Endothelial cell of umbilical vein (primary cell): Measurements from ENCODE around the gene FSTL4. TPM values are rescaled to one million over a fixed set of nuclear protein-coding genes. Genes with fewer than 3 reads are reported as not detected.

ENCODE experiments used
- BruUV-seq: library from RNA; stranded (reverse); fragments of 400-500 nt; replicated peaks from 2 replicates; lab custom pipeline; 2021; lab: Mats Ljungman, UMichigan
- CTCF ChIA-PET: fragments of 300-600, 350-600 bp; sonication (Branson Sonifier 250); formaldehyde crosslinking; loops from one replicate; lab custom pipeline; 2021; ENCODE audit warnings: antibody characterized with exemption, inconsistent platforms; lab: Charles Lee
- POLR2A ChIA-PET: fragments of 300-600, 350-600 bp; sonication (Branson Sonifier 250); formaldehyde crosslinking; loops from one replicate; lab custom pipeline; 2021; ENCODE audit warnings: antibody characterized with exemption, inconsistent platforms; lab: Charles Lee
- DNase-seq: peaks from one replicate; pipeline ENCODE4 v3.0.0-alpha.2; 2011; ENCODE audit warnings: low read depth, low spot score
- FAIRE-seq: peaks from 2 replicates; lab custom pipeline; 2011; peaks lifted over from hg19 to GRCh38; lab: Jason Lieb, UNC
- H2AFZ ChIP-seq: 2 replicates; pipeline ENCODE4 v1.6.0; 2012; ENCODE audit warnings: low read depth, low read length, control low read depth, inconsistent platforms
- H3K27ac ChIP-seq: 2 replicates; pipeline ENCODE4 v1.5.1; 2011; ENCODE audit warnings: low read depth, mild to moderate bottlenecking, control low read depth, low read length, moderate library complexity; ENCODE audit not compliant: insufficient read depth
- H3K27me3 ChIP-seq, 2 experiments: 2 replicates each; pipeline versions ENCODE4 v1.6.0 to v1.6.1; 2011; ENCODE audit warnings: low read length in 2 of 2, mixed read lengths in 1 of 2; ENCODE audit not compliant: control insufficient read depth in 2 of 2, insufficient read depth in 2 of 2
- H3K36me3 ChIP-seq, 2 experiments: 2 replicates in 1 of 2; 3 replicates in 1 of 2; pipeline ENCODE4 v1.5.1; 2011; ENCODE audit warnings: low read length in 2 of 2, mild to moderate bottlenecking in 1 of 2, moderate library complexity in 1 of 2; ENCODE audit not compliant: control insufficient read depth in 2 of 2, insufficient read depth in 2 of 2; ENCODE audit errors: extremely low read depth in 1 of 2
- H3K4me1 ChIP-seq: 3 replicates; pipeline ENCODE4 v1.5.1; 2011; ENCODE audit warnings: mild to moderate bottlenecking, low read length; ENCODE audit not compliant: control insufficient read depth, insufficient read depth; ENCODE audit errors: extremely low read depth
- H3K4me2 ChIP-seq: 2 replicates; pipeline ENCODE4 v1.6.1; 2011; ENCODE audit warnings: low read length, control low read depth, mixed read lengths; ENCODE audit not compliant: insufficient read depth
- H3K4me3 ChIP-seq, 3 experiments: fragments of 200-600 bp in 1 of 3; sonication (generic), shearing (Covaris generic) in 1 of 3; replicated peaks in 1 of 3; 2 replicates each; pipeline ENCODE4 v1.5.1; 2011 to 2016; ENCODE audit warnings: control low read depth in 3 of 3, low read length in 3 of 3, mild to moderate bottlenecking in 2 of 3, inconsistent platforms in 1 of 3, low read depth in 1 of 3, moderate library complexity in 1 of 3; ENCODE audit not compliant: insufficient read depth in 1 of 3
- H3K79me2 ChIP-seq: 2 replicates; pipeline ENCODE4 v1.6.0; 2012; ENCODE audit warnings: low read length, inconsistent platforms; ENCODE audit not compliant: control insufficient read depth, insufficient read depth
- H3K9ac ChIP-seq: replicated peaks from 2 replicates; pipeline ENCODE3; 2011; ENCODE audit warnings: low read length, control low read depth; ENCODE audit not compliant: insufficient read depth; ENCODE audit errors: extremely low read depth
- H3K9me1 ChIP-seq: replicated peaks from 3 replicates; pipeline ENCODE4 v1.6.0; 2011; ENCODE audit warnings: mild to moderate bottlenecking, low read length; ENCODE audit not compliant: control insufficient read depth, insufficient read depth; ENCODE audit errors: extremely low read depth
- H3K9me3 ChIP-seq: replicated peaks from 2 replicates; pipeline ENCODE4 v1.5.1; 2012; ENCODE audit warnings: low read length, inconsistent platforms; ENCODE audit not compliant: control insufficient read depth, insufficient read depth
- H4K20me1 ChIP-seq: replicated peaks from 2 replicates; pipeline ENCODE3; 2011; ENCODE audit warnings: mild to moderate bottlenecking, low read length; ENCODE audit not compliant: control insufficient read depth, insufficient read depth; ENCODE audit errors: extremely low read depth
- CTCF ChIP-seq, 2 donors: IDR thresholded peaks; 1 replicate in 1 of 2; 2 replicates in 1 of 2; pipeline ENCODE4 v1.5.1; 2011; ENCODE audit warnings: low read length in 2 of 2, mild to moderate bottlenecking in 2 of 2, moderate library complexity in 2 of 2, control low read depth in 1 of 2, inconsistent platforms in 1 of 2, low read depth in 1 of 2; ENCODE audit not compliant: insufficient read depth in 1 of 2; ENCODE audit errors: extremely low read depth in 1 of 2
- EZH2 ChIP-seq: IDR thresholded peaks from 2 replicates; pipeline ENCODE4 v1.6.1; 2012; ENCODE audit warnings: borderline replicate concordance, low read depth, mild to moderate bottlenecking, moderate library complexity, low read length, inconsistent platforms; ENCODE audit not compliant: severe bottlenecking
- FOS ChIP-seq: IDR thresholded peaks from 2 replicates; pipeline ENCODE4 v1.6.1; 2011; ENCODE audit warnings: mild to moderate bottlenecking, low read length, moderate library complexity, borderline replicate concordance; ENCODE audit not compliant: insufficient read depth
- GATA2 ChIP-seq: IDR thresholded peaks from 2 replicates; pipeline ENCODE4 v1.7.0; 2011; ENCODE audit warnings: low read depth, mild to moderate bottlenecking, moderate library complexity, mixed read lengths, low read length; ENCODE audit not compliant: insufficient read length, insufficient read depth
- JUN ChIP-seq: IDR thresholded peaks from 2 replicates; pipeline ENCODE4 v1.6.1; 2011; ENCODE audit warnings: borderline replicate concordance, low read depth; ENCODE audit not compliant: insufficient read length, insufficient read depth
- MAX ChIP-seq: IDR thresholded peaks from 2 replicates; pipeline ENCODE4 v1.6.1; 2011; ENCODE audit not compliant: insufficient read depth, insufficient read length
- MYC ChIP-seq: IDR thresholded peaks from one replicate; pipeline ENCODE4 v1.6.1; 2011; ENCODE audit warnings: mild to moderate bottlenecking, low read depth, low read length
- POLR2A ChIP-seq: IDR thresholded peaks from 2 replicates; pipeline ENCODE4 v1.6.1; 2012; ENCODE audit warnings: low read depth, mild to moderate bottlenecking, control low read depth, low read length
- POLR2AphosphoS5 ChIP-seq: IDR thresholded peaks from 2 replicates; pipeline ENCODE4 v1.6.1; 2012; ENCODE audit warnings: low read depth, mild to moderate bottlenecking, control low read depth, low read length, moderate library complexity; ENCODE audit not compliant: insufficient read depth
- dilution Hi-C: fragments of 300-500 bp; cut with MboI; formaldehyde crosslinking; loops from one replicate; pipeline ENCODE4 v1.15.0; 2019; ENCODE audit warnings: low sequenced_read_pairs; ENCODE audit not compliant: extremely low pct_ligation_motif_present
- intact Hi-C: fragments of 100-400 bp; cut with micrococcal nuclease; formaldehyde crosslinking; loops from one replicate; pipeline ENCODE4 v1.10.0; 2022
- polyA plus RNA-seq, 4 experiments: library from polyadenylated mRNA; depleted of rRNA in 3 of 4; stranded (reverse) in 3 of 4; unstranded in 1 of 4; fragments of >200 nt; gene quantifications; 2 replicates each; pipeline versions ENCODE4 v1.2.1 to v1.2.3, GENCODE V29; 2011 to 2012; ENCODE audit warnings: missing spikeins in 1 of 4
- total RNA-seq: library from RNA; stranded (reverse); gene quantifications from 2 replicates; pipeline ENCODE4 v1.2.3, GENCODE V29; 2021

FSTL4 gene
- total and polyA plus RNA-seq, 2 donors (not counting 3 experiments of a cell fraction or from before 2014, with no cell fraction given): 0.18 TPM; not detected in 1

- Histone ChIP-seq H3K9me1 (no peaks in the 10 kb centered on the region), H3K9ac (no peak overlapping the region), H3K4me3 (no peak overlapping the region), H2AFZ (no peak overlapping the region), H3K79me2 (no peaks in the 10 kb centered on the region), H4K20me1 (no peaks in the 10 kb centered on the region), H3K27me3 (peaks cover 7 to 15% of the 10 kb centered on the region in 2 experiments), H3K9me3 (no peaks in the 10 kb centered on the region), H3K4me1 (no peaks in the 10 kb centered on the region), H3K4me2 (no peak overlapping the region), H3K27ac (no peak overlapping the region), H3K36me3 (no peaks in the 10 kb centered on the region)
- intact Hi-C loops: no loop called here
- BruUV-seq: no TSS peak
- ChIA-PET POLR2A (no interaction called here), CTCF (interaction anchor here (1.0 kb wide), 1 partner anchor 11 kb away, joined by 4 read pairs; no protein-coding TSS in a partner anchor)
- TF ChIP-seq JUN (no peak), CTCF (IDR thresholded peaks at IDR 0.05; ENCODE audit: extremely low read depth in 1 of 2, insufficient read depth in 1 of 2, low read depth in 1 of 2, low read length in 2 of 2) (no peak), FOS (no peak), POLR2A (no peak), POLR2AphosphoS5 (no peak), GATA2 (no peak), EZH2 (no peak), MAX (no peak), MYC (no peak)
- DNase-seq (no peak), FAIRE-seq (no peak)
- dilution Hi-C loops: no loop called here
These were observed 199.7 kb downstream of the FSTL4 start for GRCh38 chr5:133412661-133413060.
